SU-DHL-6 (cell line): ENCODE measurements around the gene C1QC.

Experiments
- H2AFZ ChIP-seq: fragments of 200-600 bp; sonication (generic); 2 replicates; pipeline ENCODE4 v1.6.1; 2014; ENCODE audit warnings: low read depth, mild to moderate bottlenecking, moderate library complexity, mixed read lengths, antibody characterized with exemption, low read length; ENCODE audit not compliant: severe bottlenecking
- H3F3A ChIP-seq: fragments of 200-600 bp; shearing (Covaris generic); 2 replicates; pipeline ENCODE4 v1.6.0; 2016; ENCODE audit warnings: antibody characterized with exemption, mild to moderate bottlenecking; ENCODE audit not compliant: insufficient read depth
- H3K27ac ChIP-seq: fragments of 200-600 bp; sonication (generic); 2 replicates; pipeline ENCODE4 v1.5.1; 2016; ENCODE audit warnings: low read depth, mild to moderate bottlenecking, low read length, moderate library complexity, mixed read lengths
- H3K27me3 ChIP-seq: fragments of 200-600 bp; sonication (generic), shearing (Covaris generic); 2 replicates; pipeline ENCODE4 v1.6.0; 2014; ENCODE audit warnings: mild to moderate bottlenecking, low read length
- H3K36me3 ChIP-seq: fragments of 200-600 bp; sonication (generic); 2 replicates; pipeline ENCODE4 v1.6.1; 2014; ENCODE audit warnings: mild to moderate bottlenecking, low read length, mixed read lengths
- H3K4me2 ChIP-seq: fragments of 300-600, 200-600 bp; shearing (Covaris generic), sonication (generic); 2 replicates; pipeline ENCODE4 v1.6.0; 2014; ENCODE audit warnings: low read length, low read depth, mild to moderate bottlenecking; ENCODE audit not compliant: poor library complexity, severe bottlenecking
- H3K4me3 ChIP-seq: fragments of 200-600 bp; sonication (generic); 2 replicates; pipeline ENCODE4 v1.5.1; 2014; ENCODE audit warnings: antibody characterized with exemption, low read length, mild to moderate bottlenecking, mixed read lengths; ENCODE audit not compliant: insufficient read depth, poor library complexity, severe bottlenecking
- H3K79me2 ChIP-seq: fragments of 200-600 bp; sonication (generic); 2 replicates; pipeline ENCODE4 v1.6.1; 2014; ENCODE audit warnings: mild to moderate bottlenecking, low read length, moderate library complexity; ENCODE audit not compliant: insufficient read depth
- H3K9ac ChIP-seq: fragments of 200-600 bp; sonication (generic); 2 replicates; pipeline ENCODE4 v1.7.0; 2014; ENCODE audit warnings: mild to moderate bottlenecking, low read length
- H3K9me2 ChIP-seq: fragments of 200-600 bp; sonication (generic); replicated peaks from 2 replicates; pipeline ENCODE4 v1.6.1; 2014; ENCODE audit warnings: low read length; ENCODE audit not compliant: insufficient read depth
- H3K9me3 ChIP-seq: fragments of 200-600 bp; sonication (generic); 2 replicates; pipeline ENCODE4 v1.6.1; 2014; ENCODE audit warnings: low read length, mixed read lengths; ENCODE audit not compliant: insufficient read depth
- H4K20me1 ChIP-seq: fragments of 200-600 bp; sonication (generic); 2 replicates; pipeline ENCODE4 v1.6.1; 2014; ENCODE audit warnings: low read depth, mild to moderate bottlenecking, antibody characterized with exemption, low read length, moderate library complexity, mixed read lengths
- CTCF ChIP-seq: fragments of 200-600 bp; sonication (generic); IDR thresholded peaks from one replicate; pipeline ENCODE4 v1.5.1; 2017; ENCODE audit warnings: antibody characterized with exemption, mild to moderate bottlenecking, low read length, moderate library complexity; ENCODE audit not compliant: insufficient read depth, poor library complexity, severe bottlenecking
- EZH2phosphoT487 ChIP-seq: fragments of 200-600 bp; sonication (generic), shearing (Covaris generic); conservative IDR thresholded peaks from 2 replicates; pipeline ENCODE4 v1.6.1; 2018; ENCODE audit warnings: mild to moderate bottlenecking, antibody characterized with exemption, low read length, moderate library complexity, mixed read lengths

C1QC gene

DNA sequence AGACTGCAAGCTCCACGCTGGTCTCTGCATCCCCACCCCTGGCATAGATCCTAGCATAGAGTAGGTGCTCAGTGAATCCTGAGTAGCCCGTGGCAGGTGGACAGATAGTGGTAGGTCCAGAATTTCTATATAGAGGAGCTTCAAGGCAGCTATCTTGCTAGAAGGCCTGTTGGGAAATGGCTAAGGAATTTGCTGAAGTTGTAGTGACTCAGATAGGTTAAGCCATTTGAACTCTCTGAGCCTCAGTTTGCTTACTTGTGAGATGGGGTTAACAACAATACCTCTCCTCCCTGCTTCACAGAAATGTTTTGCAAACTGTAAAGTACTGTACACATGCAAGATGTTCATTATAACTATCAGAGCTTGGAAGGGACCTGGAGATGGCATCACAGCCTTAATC, 43.8 kb downstream of the C1QC start:
- Histone ChIP-seq H3K27ac (no peak overlapping the region), H3F3A (no peaks in the 10 kb centered on the region)

GRCh38 chr1:22688466-22688865, 45.0 kb downstream of the C1QC start:
- H3K36me3 ChIP-seq, result no peaks in the 10 kb centered on the region
- H3K4me2 ChIP-seq, result no peak overlapping the region
- no peaks in the 10 kb centered on the region for H3K27me3 ChIP-seq
- no peak overlapping the region for H3K27ac ChIP-seq
- H4K20me1 ChIP-seq, result no peaks in the 10 kb centered on the region
- H3K9me2 ChIP-seq, result no peaks in the 10 kb centered on the region
- H3K4me3 ChIP-seq, result no peak overlapping the region
- no peaks in the 10 kb centered on the region for H3F3A ChIP-seq
- no peak overlapping the region for H3K9ac ChIP-seq
- no peaks in the 10 kb centered on the region for H3K79me2 ChIP-seq
- no peak for TF ChIP-seq EZH2phosphoT487
- H3K9me3 ChIP-seq, result no peaks in the 10 kb centered on the region
- H2AFZ ChIP-seq, result no peak overlapping the region

More for the DNA sequence above, 43.8 kb downstream of the C1QC start:
- Histone ChIP-seq H3K9ac (no peak overlapping the region), H3K4me3 (no peak overlapping the region), H4K20me1 (no peaks in the 10 kb centered on the region), H3K9me2 (no peaks in the 10 kb centered on the region), H3K27me3 (no peaks in the 10 kb centered on the region), H3K9me3 (no peaks in the 10 kb centered on the region), H3K4me2 (no peak overlapping the region), H3K79me2 (no peaks in the 10 kb centered on the region), H3K36me3 (no peaks in the 10 kb centered on the region), H2AFZ (no peak overlapping the region)
- TF ChIP-seq CTCF (no peak), EZH2phosphoT487 (no peak)

- Histone ChIP-seq H4K20me1 (no peaks in the 10 kb centered on the region), H3K9me2 (no peaks in the 10 kb centered on the region), H3F3A (no peaks in the 10 kb centered on the region), H3K4me2 (no peak overlapping the region), H3K27ac (no peak overlapping the region), H3K4me3 (no peak overlapping the region), H3K27me3 (no peaks in the 10 kb centered on the region), H3K79me2 (no peaks in the 10 kb centered on the region), H3K9me3 (no peaks in the 10 kb centered on the region), H3K9ac (no peak overlapping the region), H2AFZ (no peak overlapping the region), H3K36me3 (no peaks in the 10 kb centered on the region)
- TF ChIP-seq CTCF, result no peak
- TF ChIP-seq EZH2phosphoT487, result no peak
Observed at GRCh38 chr1:22689505-22689904, 46.1 kb downstream of the C1QC start.

- H3K9me2 ChIP-seq, result no peaks in the 10 kb centered on the region
- no peaks in the 10 kb centered on the region for H3K36me3 ChIP-seq
- H2AFZ ChIP-seq, result no peak overlapping the region
- H3K27ac ChIP-seq, result no peak overlapping the region
- no peaks in the 10 kb centered on the region for H3F3A ChIP-seq
- H3K4me3 ChIP-seq, result no peak overlapping the region
- H3K27me3 ChIP-seq, result no peaks in the 10 kb centered on the region
- TF ChIP-seq EZH2phosphoT487 (no peak), CTCF (no peak)
- no peaks in the 10 kb centered on the region for H3K9me3 ChIP-seq
- no peak overlapping the region for H3K9ac ChIP-seq
- no peak overlapping the region for H3K4me2 ChIP-seq
- no peaks in the 10 kb centered on the region for H4K20me1 ChIP-seq
- no peaks in the 10 kb centered on the region for H3K79me2 ChIP-seq
Observed at GRCh38 chr1:22691031-22691753, 47.8 kb downstream of the C1QC start.
